ENCODE data around the gene SCN4A. TPM values are rescaled to one million over a fixed set of nuclear protein-coding genes. Genes with fewer than 3 reads are reported as not detected.

SCN4A gene
- total and polyA plus RNA-seq, 2 of the 13 experiments (the other 11 are each of a cell fraction or from before 2014, with no cell fraction given) = 0.02 to 0.03 TPM

GRCh38 chr17:63946440-63947363 is 26.0 kb downstream of the SCN4A start (continued):
- no peak for TF ChIP-seq PCBP2 (optimal IDR thresholded peaks at IDR 0.05; ENCODE audit: low read depth, low read length, poor library complexity, severe bottlenecking)
- TF ChIP-seq BHLHE40 (IDR thresholded peaks at IDR 0.05; ENCODE audit: low read length) = no peak
- TF ChIP-seq ZNF446 (CRISPR knock-in tag; IDR thresholded peaks at IDR 0.05) = no peak
- TF ChIP-seq NFATC3 (CRISPR knock-in tag; IDR thresholded peaks at IDR 0.05) = no peak
- 0 out of 2 replicates have a peak, but pooled peaks have one; percentile 13 for TF ChIP-seq ZNF576 (CRISPR knock-in tag; IDR thresholded peaks at IDR 0.05)
- TF ChIP-seq ZKSCAN5 (CRISPR knock-in tag; IDR thresholded peaks at IDR 0.05) = no peak
- TF ChIP-seq ZNF761 (CRISPR knock-in tag; conservative IDR thresholded peaks at IDR 0.05) = peak; percentile 31; the same call in 1 of the 2 replicates
- no peak for TF ChIP-seq YEATS2 (CRISPR knock-in tag; IDR thresholded peaks at IDR 0.05; ENCODE audit: borderline replicate concordance)
- no peak for TF ChIP-seq ZNF589 (CRISPR knock-in tag; conservative IDR thresholded peaks at IDR 0.05)
- TF ChIP-seq FIP1L1 (IDR thresholded peaks at IDR 0.05; ENCODE audit: borderline replicate concordance, insufficient read depth, low read depth, low read length) = no peak
- TF ChIP-seq JUNB (CRISPR knock-in tag; IDR thresholded peaks at IDR 0.05; ENCODE audit: borderline replicate concordance) = no peak
- TF ChIP-seq ZXDC (CRISPR knock-in tag; IDR thresholded peaks at IDR 0.05) = no peak
- TF ChIP-seq XRCC5 (optimal IDR thresholded peaks at IDR 0.05; ENCODE audit: low read length) = no peak
- no peak for TF ChIP-seq ZNF496 (CRISPR knock-in tag; IDR thresholded peaks at IDR 0.05; ENCODE audit: insufficient replicate concordance)
- TF ChIP-seq ARID3A (IDR thresholded peaks at IDR 0.05; ENCODE audit: low read depth, low read length) = no peak
- TF ChIP-seq XBP1 (CRISPR knock-in tag; IDR thresholded peaks at IDR 0.05) = no peak
- no peak for TF ChIP-seq KDM4B (CRISPR knock-in tag; IDR thresholded peaks at IDR 0.05)
- TF ChIP-seq GABPB1 (CRISPR knock-in tag; IDR thresholded peaks at IDR 0.05) = peak; percentile 48
- 0 out of 2 replicates have a peak, but pooled peaks have one; percentile 22 for TF ChIP-seq ARID5B (CRISPR knock-in tag; IDR thresholded peaks at IDR 0.05)

Data from HepG2 (cell line).